PFSK-1 (cell line): ENCODE data around the gene FRMD4B.

ENCODE experiments used
- FOXP2 ChIP-seq: optimal IDR thresholded peaks from 2 replicates; pipeline ENCODE3; 2011; ENCODE audit warnings: borderline replicate concordance, control low read depth, inconsistent platforms; ENCODE audit not compliant: insufficient read depth; ENCODE audit errors: extremely low read length, extremely low read depth
- POLR2AphosphoS5 ChIP-seq: IDR thresholded peaks from 2 replicates; pipeline ENCODE4 v1.6.1; 2012; ENCODE audit warnings: low read depth, mild to moderate bottlenecking, control low read depth, low read length, moderate library complexity
- SIN3A ChIP-seq: IDR thresholded peaks from 2 replicates; pipeline ENCODE4 v1.6.1; 2012; ENCODE audit warnings: mild to moderate bottlenecking, low read length, moderate library complexity, borderline replicate concordance; ENCODE audit not compliant: insufficient read depth
- TAF1 ChIP-seq: IDR thresholded peaks from 2 replicates; pipeline ENCODE4 v1.6.1; 2012; ENCODE audit warnings: low read length, control low read depth, borderline replicate concordance; ENCODE audit not compliant: insufficient read depth
- TF ChIP-seq, protein P1 (sequence below), 2 experiments: IDR thresholded peaks; 2 replicates each; pipeline versions ENCODE4 v1.6.1 to v1.8.0; 2011 to 2012; ENCODE audit warnings: low read depth in 2 of 2, low read length in 2 of 2, control low read depth in 1 of 2, inconsistent platforms in 1 of 2, mild to moderate bottlenecking in 1 of 2, moderate library complexity in 1 of 2; ENCODE audit not compliant: insufficient read depth in 1 of 2

The FRMD4B gene

DNA sequence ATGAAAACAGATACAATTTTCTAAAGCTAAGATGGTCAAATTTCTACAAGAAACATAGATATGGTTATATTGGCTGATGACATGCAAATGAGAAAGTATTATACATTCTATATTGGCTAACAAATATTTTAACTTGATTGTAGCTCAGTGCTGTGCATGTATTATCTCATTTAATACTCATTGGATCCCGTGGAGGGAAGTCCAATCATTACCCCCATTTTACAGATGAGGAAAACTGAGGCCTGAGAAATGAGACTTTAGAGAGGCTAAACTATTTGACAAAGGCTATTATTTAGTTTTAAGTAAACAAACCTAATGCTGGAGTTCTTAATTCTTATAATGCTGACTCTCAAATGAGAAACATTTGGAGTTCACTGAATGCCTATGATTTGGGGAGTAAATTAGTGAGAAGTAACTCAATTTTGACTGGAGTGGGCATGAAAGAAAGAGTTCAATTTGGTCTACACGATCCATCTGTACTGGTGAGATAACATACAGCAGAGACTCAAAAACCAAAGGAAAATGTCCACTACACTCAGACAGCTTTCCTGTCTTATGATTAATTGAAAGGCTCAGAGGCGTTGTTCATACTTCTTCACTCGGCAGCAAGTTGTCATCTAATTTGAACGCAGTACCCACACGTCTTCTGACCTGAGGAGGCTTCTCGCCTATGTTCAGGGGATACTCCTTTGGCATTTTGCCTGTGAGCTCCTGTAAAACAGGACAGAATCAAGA is 191.3 kb downstream of the FRMD4B start:
- TF ChIP-seq TAF1 (no peak), SIN3A (no peak), FOXP2 (no peak), POLR2AphosphoS5 (no peak)
- TF ChIP-seq, protein P1, sequence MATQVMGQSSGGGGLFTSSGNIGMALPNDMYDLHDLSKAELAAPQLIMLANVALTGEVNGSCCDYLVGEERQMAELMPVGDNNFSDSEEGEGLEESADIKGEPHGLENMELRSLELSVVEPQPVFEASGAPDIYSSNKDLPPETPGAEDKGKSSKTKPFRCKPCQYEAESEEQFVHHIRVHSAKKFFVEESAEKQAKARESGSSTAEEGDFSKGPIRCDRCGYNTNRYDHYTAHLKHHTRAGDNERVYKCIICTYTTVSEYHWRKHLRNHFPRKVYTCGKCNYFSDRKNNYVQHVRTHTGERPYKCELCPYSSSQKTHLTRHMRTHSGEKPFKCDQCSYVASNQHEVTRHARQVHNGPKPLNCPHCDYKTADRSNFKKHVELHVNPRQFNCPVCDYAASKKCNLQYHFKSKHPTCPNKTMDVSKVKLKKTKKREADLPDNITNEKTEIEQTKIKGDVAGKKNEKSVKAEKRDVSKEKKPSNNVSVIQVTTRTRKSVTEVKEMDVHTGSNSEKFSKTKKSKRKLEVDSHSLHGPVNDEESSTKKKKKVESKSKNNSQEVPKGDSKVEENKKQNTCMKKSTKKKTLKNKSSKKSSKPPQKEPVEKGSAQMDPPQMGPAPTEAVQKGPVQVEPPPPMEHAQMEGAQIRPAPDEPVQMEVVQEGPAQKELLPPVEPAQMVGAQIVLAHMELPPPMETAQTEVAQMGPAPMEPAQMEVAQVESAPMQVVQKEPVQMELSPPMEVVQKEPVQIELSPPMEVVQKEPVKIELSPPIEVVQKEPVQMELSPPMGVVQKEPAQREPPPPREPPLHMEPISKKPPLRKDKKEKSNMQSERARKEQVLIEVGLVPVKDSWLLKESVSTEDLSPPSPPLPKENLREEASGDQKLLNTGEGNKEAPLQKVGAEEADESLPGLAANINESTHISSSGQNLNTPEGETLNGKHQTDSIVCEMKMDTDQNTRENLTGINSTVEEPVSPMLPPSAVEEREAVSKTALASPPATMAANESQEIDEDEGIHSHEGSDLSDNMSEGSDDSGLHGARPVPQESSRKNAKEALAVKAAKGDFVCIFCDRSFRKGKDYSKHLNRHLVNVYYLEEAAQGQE (IDR thresholded peaks at IDR 0.05; ENCODE audit: insufficient read depth in 1 of 2, low read depth in 2 of 2, low read length in 2 of 2): no peak

DNA sequence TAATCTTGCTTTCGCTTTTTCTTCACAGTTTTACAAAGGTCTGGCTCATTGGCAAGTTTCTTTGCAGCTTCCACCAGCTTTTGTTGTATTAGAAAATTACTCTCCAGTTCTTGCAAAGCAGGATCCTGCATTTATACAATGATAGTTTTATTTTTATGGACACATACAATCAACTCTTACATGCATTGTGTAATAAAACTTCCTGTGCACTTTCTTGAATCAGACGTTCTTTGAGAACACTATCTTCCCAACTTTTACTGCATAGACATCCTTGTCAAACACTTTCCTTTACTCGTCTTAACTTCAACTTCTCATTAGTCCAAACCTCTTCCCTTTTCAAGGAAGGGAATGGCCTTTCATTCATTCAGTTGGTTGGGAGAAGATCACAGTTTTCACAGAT is 192.1 kb downstream of the FRMD4B start:
- TF ChIP-seq SIN3A (no peak), TAF1 (no peak), POLR2AphosphoS5 (no peak), FOXP2 (no peak)
- TF ChIP-seq, protein P1 (IDR thresholded peaks at IDR 0.05; ENCODE audit: insufficient read depth in 1 of 2, low read depth in 2 of 2, low read length in 2 of 2): no peak

DNA sequence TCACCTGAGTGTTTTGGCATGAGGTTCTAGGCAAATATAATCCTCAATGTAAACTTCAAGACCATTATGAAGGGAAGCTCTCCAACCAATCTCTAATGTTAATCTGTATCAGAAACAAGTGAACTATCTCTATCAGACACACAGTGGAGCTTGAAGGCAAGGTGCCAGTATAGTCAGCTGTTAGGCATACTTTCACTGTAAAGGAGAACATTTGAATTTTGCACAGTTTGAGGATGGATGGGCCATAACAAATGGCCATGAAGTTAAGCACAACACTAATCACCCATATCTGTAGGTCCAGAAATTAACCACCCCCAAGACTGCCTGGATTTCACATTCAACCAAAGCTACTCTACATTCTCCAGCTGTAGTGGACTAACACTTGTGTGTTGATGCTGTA is 194.4 kb downstream of the FRMD4B start:
- TF ChIP-seq FOXP2 (no peak), SIN3A (no peak), POLR2AphosphoS5 (no peak), TAF1 (no peak)
- TF ChIP-seq, protein P1 (IDR thresholded peaks at IDR 0.05; ENCODE audit: insufficient read depth in 1 of 2, low read depth in 2 of 2, low read length in 2 of 2): no peak

DNA sequence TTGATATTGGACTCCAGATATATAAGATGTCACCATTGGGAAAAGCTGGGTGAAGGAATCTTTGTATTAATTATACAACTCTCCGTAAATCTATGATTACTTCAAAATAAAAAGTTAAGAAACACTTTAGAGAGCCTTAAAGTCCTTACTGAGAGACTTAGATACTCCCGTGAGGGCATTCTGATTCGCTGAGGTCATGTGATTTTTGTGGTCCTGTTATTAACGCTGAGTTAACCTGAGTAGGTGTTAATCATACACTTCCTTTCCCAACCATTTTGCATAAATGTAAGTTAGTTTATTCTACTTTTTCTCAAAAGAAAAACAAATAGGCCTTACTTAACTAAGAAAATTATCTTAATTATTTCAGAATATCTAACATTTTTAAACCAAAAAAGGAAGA is 196.4 kb downstream of the FRMD4B start:
- TF ChIP-seq, protein P1 (IDR thresholded peaks at IDR 0.05; ENCODE audit: insufficient read depth in 1 of 2, low read depth in 2 of 2, low read length in 2 of 2): no peak
- TF ChIP-seq TAF1: no peak
- no peak for TF ChIP-seq SIN3A
- no peak for TF ChIP-seq POLR2AphosphoS5
- no peak for TF ChIP-seq FOXP2
